ENCODE measurements around the gene ANKRD40.

ANKRD40 gene, protein sequence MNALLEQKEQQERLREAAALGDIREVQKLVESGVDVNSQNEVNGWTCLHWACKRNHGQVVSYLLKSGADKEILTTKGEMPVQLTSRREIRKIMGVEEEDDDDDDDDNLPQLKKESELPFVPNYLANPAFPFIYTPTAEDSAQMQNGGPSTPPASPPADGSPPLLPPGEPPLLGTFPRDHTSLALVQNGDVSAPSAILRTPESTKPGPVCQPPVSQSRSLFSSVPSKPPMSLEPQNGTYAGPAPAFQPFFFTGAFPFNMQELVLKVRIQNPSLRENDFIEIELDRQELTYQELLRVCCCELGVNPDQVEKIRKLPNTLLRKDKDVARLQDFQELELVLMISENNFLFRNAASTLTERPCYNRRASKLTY

DNA sequence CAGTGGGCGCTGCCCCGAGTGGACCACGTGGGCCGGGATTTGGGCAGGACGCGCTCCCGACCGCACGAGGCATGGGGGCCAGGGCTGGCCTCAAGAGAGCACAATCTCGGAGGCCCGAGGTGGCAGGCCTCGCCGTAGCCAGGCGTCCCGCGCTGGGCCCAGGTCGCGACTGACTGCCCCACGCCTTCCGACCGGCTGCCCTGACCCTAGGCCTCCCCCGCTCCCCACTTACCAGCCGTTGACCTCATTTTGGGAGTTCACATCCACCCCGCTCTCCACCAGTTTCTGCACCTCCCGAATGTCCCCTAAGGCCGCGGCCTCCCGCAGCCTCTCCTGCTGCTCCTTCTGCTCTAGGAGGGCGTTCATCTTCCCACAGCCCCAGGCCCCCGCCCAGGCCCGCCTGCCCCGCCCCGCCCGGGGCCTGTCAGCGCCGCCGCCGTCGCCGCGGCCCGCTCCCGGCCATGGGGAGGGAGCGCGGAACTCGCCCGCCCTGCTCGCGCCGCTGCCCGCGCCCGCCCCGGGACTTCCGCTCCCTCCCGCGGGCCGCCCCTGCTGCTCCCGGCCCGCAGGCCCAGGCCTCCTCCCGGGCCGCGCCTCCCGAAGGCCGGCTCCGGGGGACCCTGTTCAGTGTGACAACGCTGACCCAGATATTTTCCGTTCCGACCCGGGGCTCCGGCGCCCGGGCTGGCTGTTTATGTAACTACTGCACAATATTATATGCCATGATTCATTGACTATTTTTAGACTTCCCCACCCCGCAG, at the start of gene ANKRD40:
ANKRD40 (minus strand) TSS at position 626 of the 761 bp plus-strand sequence; CDS start at position 366, 260 bp downstream.
- TF ChIP-seq, protein P1, sequence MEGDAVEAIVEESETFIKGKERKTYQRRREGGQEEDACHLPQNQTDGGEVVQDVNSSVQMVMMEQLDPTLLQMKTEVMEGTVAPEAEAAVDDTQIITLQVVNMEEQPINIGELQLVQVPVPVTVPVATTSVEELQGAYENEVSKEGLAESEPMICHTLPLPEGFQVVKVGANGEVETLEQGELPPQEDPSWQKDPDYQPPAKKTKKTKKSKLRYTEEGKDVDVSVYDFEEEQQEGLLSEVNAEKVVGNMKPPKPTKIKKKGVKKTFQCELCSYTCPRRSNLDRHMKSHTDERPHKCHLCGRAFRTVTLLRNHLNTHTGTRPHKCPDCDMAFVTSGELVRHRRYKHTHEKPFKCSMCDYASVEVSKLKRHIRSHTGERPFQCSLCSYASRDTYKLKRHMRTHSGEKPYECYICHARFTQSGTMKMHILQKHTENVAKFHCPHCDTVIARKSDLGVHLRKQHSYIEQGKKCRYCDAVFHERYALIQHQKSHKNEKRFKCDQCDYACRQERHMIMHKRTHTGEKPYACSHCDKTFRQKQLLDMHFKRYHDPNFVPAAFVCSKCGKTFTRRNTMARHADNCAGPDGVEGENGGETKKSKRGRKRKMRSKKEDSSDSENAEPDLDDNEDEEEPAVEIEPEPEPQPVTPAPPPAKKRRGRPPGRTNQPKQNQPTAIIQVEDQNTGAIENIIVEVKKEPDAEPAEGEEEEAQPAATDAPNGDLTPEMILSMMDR (IDR thresholded peaks at IDR 0.05; ENCODE audit: low read depth, low read length) = no peak
- H3K4me3 ChIP-seq (ENCODE audit: low read depth, low read length) = peak within 1 kb of the TSS; percentile 79

DNA sequence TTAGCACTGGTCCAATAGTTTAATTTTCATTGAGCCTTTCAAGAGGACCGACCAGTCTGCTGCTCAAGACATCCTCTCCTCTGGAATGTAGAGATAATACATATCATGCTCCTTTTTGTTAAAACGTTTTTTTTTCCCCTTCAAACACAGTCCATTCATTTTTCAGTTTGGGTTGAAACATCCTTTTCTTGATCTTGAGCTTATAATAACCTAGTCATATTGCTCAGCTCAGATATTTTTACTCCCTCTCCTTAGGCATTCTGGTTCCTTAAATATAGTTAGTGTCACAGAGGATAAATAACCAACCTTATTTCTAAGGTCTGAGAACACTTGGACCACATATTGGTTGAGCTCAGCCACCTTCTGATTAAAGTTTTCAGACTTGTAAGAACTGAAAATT, 46.8 kb upstream of the ANKRD40 start:
- TF ChIP-seq, protein P1 (IDR thresholded peaks at IDR 0.05; ENCODE audit: low read depth, low read length) = no peak

DNA sequence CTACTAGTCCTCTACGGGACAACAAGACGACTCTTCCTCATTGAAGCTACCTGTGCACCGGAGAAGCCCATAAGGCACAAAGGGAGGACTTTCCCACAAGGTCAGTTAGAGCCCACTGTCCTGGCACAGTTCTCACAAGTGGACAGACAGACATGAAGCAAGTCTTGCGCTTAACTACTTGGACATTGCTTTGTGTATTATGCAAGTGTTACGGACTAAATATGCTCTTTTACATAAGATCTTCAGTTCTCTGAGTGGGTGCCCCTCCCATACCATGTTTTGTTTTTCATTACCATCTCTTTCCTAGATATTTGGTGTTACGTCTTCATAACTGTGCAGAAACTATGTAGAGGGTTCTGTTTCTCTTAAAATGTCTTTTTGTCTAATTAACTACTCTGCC, 41.5 kb upstream of the ANKRD40 start:
- TF ChIP-seq, protein P1 (IDR thresholded peaks at IDR 0.05; ENCODE audit: low read depth, low read length) = no peak
- H3K4me3 ChIP-seq (ENCODE audit: low read depth, low read length) = no peak overlapping the region

More for the DNA sequence above, 46.8 kb upstream of the ANKRD40 start:
- H3K4me3 ChIP-seq (ENCODE audit: low read depth, low read length) = no peak overlapping the region

DNA sequence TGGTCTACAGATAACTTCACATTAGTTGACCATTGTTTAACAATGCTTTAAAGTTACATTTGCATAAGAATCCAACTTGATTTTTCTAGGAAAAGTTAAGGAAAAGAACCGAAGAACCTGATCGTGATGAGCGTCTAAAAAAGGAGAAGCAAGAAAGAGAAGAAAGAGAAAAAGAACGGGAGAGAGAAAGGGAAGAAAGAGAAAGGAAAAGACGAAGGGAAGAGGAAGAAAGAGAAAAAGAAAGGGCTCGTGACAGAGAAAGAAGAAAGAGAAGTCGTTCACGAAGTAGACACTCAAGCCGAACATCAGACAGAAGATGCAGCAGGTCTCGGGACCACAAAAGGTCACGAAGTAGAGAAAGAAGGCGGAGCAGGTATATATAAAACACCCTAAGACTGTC, 37.9 kb upstream of the ANKRD40 start:
- TF ChIP-seq, protein P1 (IDR thresholded peaks at IDR 0.05; ENCODE audit: low read depth, low read length) = no peak
- H3K4me3 ChIP-seq (ENCODE audit: low read depth, low read length) = no peak overlapping the region

DNA sequence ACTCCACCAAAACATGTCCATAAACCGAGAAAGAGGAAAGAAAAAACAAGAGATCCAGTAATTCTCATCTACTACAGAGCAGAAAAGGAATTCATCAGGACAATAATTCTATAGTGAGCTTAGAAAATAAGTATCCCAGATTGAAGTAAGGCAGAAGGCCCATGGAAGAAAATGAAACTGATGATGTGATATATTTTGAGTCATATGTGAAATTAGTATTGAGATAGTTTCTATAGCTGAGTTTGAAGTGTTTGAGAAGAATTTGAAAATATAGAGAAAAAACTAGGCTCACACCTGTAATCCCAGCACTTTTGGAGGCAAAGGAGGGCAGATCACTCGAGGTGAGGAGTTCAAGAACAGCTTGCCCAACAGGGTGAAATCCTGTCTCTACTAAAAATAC, 31.4 kb upstream of the ANKRD40 start:
- no peak overlapping the region for H3K4me3 ChIP-seq (ENCODE audit: low read depth, low read length)
- TF ChIP-seq, protein P1 (IDR thresholded peaks at IDR 0.05; ENCODE audit: low read depth, low read length) = no peak

DNA sequence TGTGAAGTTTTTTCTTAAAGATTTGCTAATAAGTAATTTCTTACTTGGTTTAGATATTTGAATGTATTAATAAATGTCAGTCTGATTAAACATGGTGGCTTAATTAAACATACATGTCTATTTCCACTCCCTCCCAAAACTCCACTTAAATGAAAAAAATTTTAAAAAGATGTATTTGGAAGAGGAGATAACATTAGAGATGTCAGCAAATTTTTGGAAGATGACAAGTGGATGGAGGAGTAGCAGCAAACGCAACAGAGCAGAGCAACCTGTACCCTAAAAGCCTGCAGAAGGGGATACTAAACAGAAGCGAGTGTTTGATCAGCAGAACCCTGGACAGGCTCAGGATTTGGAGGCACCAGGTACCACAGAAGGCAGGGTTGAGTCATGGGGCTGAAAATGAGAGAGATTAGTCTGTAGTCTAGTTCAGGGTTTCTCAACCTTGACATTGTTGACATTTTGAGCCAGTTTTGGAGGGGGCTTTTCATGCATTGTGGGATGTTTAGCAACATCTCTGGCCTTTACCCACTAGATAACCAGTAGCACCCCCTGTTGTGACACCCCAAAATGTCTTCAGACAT, 29.5 kb upstream of the ANKRD40 start:
- TF ChIP-seq, protein P1 (IDR thresholded peaks at IDR 0.05; ENCODE audit: low read depth, low read length) = no peak
- H3K4me3 ChIP-seq (ENCODE audit: low read depth, low read length) = no peak overlapping the region

Data from WI38 (cell line).